SK-N-MC (cell line): ENCODE data around the gene PCIF1.

Experiments used
- EZH2 ChIP-seq: fragments of 200-600 bp; sonication (generic); IDR thresholded peaks from one replicate; pipeline ENCODE4 v1.6.1; 2017; ENCODE audit warnings: antibody characterized with exemption
- POLR2AphosphoS5 ChIP-seq: IDR thresholded peaks from 2 replicates; pipeline ENCODE4 v1.6.1; 2012; ENCODE audit warnings: mild to moderate bottlenecking, low read depth, low read length, borderline replicate concordance

DNA sequence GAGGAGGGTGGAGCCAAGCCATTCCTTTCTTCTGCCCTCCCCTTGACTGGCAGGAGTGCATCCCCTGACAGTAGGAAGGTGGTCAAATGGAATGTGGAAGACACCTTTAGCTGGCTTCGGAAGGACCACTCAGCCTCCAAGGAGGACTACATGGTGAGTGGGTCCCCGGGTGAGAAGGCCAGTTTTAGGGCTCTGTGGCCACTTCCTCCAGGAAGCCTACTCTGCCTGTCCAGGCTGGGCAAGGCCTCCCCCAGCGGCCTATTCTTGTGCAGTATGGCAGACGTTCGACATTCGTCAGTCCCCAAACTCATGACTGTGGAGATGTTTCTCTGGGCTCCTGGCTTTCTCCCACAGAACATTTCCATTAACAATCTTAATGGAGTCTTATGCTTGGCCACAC is 9.1 kb downstream of the PCIF1 start:
- TF ChIP-seq POLR2AphosphoS5, result no peak
- TF ChIP-seq EZH2, result no peak
